Stomach (tissue), 4 donors: Measurements from ENCODE around the gene CLEC2D.

Experiments
- CTCF ChIP-seq, 7 experiments: fragments of 450-650 bp in 4 of 7; fragments of 200-600 bp in 3 of 7; sonication (generic) in 3 of 7; IDR thresholded peaks; one replicate each; pipeline ENCODE4 v1.5.1; 2016 to 2019; ENCODE audit warnings: antibody characterized with exemption in 7 of 7, control low read depth in 2 of 7, mild to moderate bottlenecking in 1 of 7
- POLR2A ChIP-seq, 4 donors: fragments of 450-650 bp; IDR thresholded peaks; one replicate each; pipeline ENCODE4 v1.6.1; 2016; ENCODE audit warnings: antibody characterized with exemption in 4 of 4, control low read depth in 2 of 4, mild to moderate bottlenecking in 1 of 4, moderate library complexity in 1 of 4

DNA sequence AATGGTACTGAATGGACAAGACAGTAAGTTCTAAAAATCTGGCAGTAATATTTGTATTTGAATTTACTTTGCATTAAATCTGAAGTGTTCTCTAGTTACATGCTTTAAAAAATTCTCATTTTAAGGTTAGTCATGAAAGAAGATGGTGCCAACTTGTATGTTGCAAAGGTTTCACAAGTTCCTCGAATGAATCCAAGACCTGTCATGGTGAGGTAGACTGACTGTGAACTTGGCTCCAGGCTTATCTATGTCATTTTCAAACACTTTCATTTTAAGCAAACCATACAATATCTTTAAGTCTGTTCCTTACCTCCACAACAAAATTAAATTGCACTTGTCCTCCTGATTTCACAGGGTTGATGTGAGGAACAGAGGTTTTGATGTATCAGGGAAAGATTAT lies 23.4 kb downstream of the CLEC2D start:
- no peak for TF ChIP-seq CTCF (IDR thresholded peaks at IDR 0.05)
- no peak for TF ChIP-seq POLR2A (IDR thresholded peaks at IDR 0.05)
